IMR-90 (cell line): Measurements from ENCODE around the gene YTHDC2. TPM values are rescaled to one million over a fixed set of nuclear protein-coding genes. Genes with fewer than 3 reads are reported as not detected.
A peak's percentile ranks its signal among the peaks of the same experiment; 100 is the strongest.

ENCODE experiments used
- ATAC-seq: fragments of 200-7000 bp; cut with Tn5 transposase; 2 replicates; pipeline ENCODE4 v1.9.1; 2020; ENCODE audit warnings: low read depth, mild to moderate bottlenecking, moderate library complexity
- BruUV-seq: library from RNA; stranded (reverse); fragments of 400-500 nt; replicated peaks from 2 replicates; lab custom pipeline; 2021; lab: Mats Ljungman, UMichigan
- CTCF ChIA-PET: fragments of 300-600 bp; formaldehyde crosslinking; extraction: SDS; loops from one replicate; lab custom pipeline; 2021; ENCODE audit warnings: antibody characterized with exemption; lab: Yijun Ruan, JAX
- POLR2A ChIA-PET: fragments of 300-600 bp; sonication (Branson Sonifier 250); formaldehyde crosslinking; loops from one replicate; lab custom pipeline; 2022; ENCODE audit warnings: antibody characterized with exemption; ENCODE audit not compliant: unreplicated experiment; lab: Charles Lee
- DNase-seq: peaks from one replicate; pipeline ENCODE4 v3.0.0; 2013
- H2AFZ ChIP-seq: replicated peaks from 2 replicates; pipeline ENCODE3; 2013; ENCODE audit warnings: low read length, mild to moderate bottlenecking; ENCODE audit not compliant: poor library complexity
- H2AK5ac ChIP-seq: 2 replicates; pipeline ENCODE4 v1.6.1; 2013; ENCODE audit warnings: low read depth, low read length, inconsistent platforms
- H2AK9ac ChIP-seq: replicated peaks from 2 replicates; pipeline ENCODE3; 2013; ENCODE audit warnings: mild to moderate bottlenecking, low read depth, low read length, moderate library complexity; ENCODE audit not compliant: poor library complexity
- H2BK120ac ChIP-seq: 2 replicates; pipeline ENCODE4 v1.6.1; 2013; ENCODE audit warnings: low read depth, low read length, inconsistent platforms
- H2BK15ac ChIP-seq: 3 replicates; pipeline ENCODE4 v1.6.1; 2013; ENCODE audit warnings: low read depth, low read length, inconsistent platforms
- H2BK20ac ChIP-seq: 2 replicates; pipeline ENCODE4 v1.6.1; 2013; ENCODE audit warnings: low read depth, mild to moderate bottlenecking, inconsistent platforms, low read length, moderate library complexity
- H2BK5ac ChIP-seq: 2 replicates; pipeline ENCODE4 v1.6.1; 2013; ENCODE audit warnings: mild to moderate bottlenecking, low read depth, low read length, inconsistent platforms; ENCODE audit not compliant: poor library complexity, severe bottlenecking
- H3K14ac ChIP-seq: replicated peaks from 2 replicates; pipeline ENCODE4 v1.6.1; 2013; ENCODE audit warnings: low read depth, low read length, inconsistent platforms
- H3K18ac ChIP-seq: 2 replicates; pipeline ENCODE4 v1.6.1; 2013; ENCODE audit warnings: low read depth, low read length, control low read depth
- H3K23ac ChIP-seq: 2 replicates; pipeline ENCODE4 v1.6.1; 2013; ENCODE audit warnings: low read depth, low read length, inconsistent platforms
- H3K27ac ChIP-seq: 2 replicates; pipeline ENCODE4 v1.5.1; 2013; ENCODE audit warnings: mild to moderate bottlenecking, control low read depth, low read length; ENCODE audit not compliant: insufficient read depth
- H3K27me3 ChIP-seq: 2 replicates; pipeline ENCODE4 v1.6.1; 2013; ENCODE audit warnings: low read length; ENCODE audit not compliant: control insufficient read depth, insufficient read depth
- H3K36me3 ChIP-seq: 2 replicates; pipeline ENCODE4 v1.6.1; 2013; ENCODE audit warnings: low read length, mixed read lengths; ENCODE audit not compliant: control insufficient read depth, insufficient read depth
- H3K4ac ChIP-seq: 2 replicates; pipeline ENCODE4 v1.6.1; 2013; ENCODE audit warnings: low read depth, low read length, inconsistent platforms
- H3K4me1 ChIP-seq: 2 replicates; pipeline ENCODE4 v1.6.1; 2013; ENCODE audit warnings: low read length, mixed read lengths; ENCODE audit not compliant: control insufficient read depth, insufficient read depth
- H3K4me2 ChIP-seq: 2 replicates; pipeline ENCODE4 v1.6.1; 2013; ENCODE audit warnings: low read depth, mild to moderate bottlenecking, control low read depth, low read length, moderate library complexity
- H3K4me3 ChIP-seq: 2 replicates; pipeline ENCODE4 v1.5.1; 2013; ENCODE audit warnings: low read depth, mild to moderate bottlenecking, control low read depth, low read length, moderate library complexity; ENCODE audit not compliant: insufficient read depth
- H3K56ac ChIP-seq: 2 replicates; pipeline ENCODE4 v1.6.1; 2013; ENCODE audit warnings: low read length, inconsistent platforms; ENCODE audit not compliant: insufficient read depth; ENCODE audit errors: extremely low read depth
- H3K79me1 ChIP-seq, 2 experiments: 2 replicates each; pipeline ENCODE4 v1.6.1; 2013; ENCODE audit warnings: low read length in 2 of 2, inconsistent platforms in 1 of 2, low read depth in 1 of 2
- H3K9ac ChIP-seq: 2 replicates; pipeline ENCODE4 v1.6.1; 2013; ENCODE audit warnings: low read depth, low read length, control low read depth
- H3K9me1 ChIP-seq: 2 replicates; pipeline ENCODE4 v1.6.1; 2013; ENCODE audit warnings: low read length, inconsistent platforms; ENCODE audit not compliant: insufficient read depth
- H3K9me3 ChIP-seq: 2 replicates; pipeline ENCODE4 v1.6.1; 2013; ENCODE audit warnings: low read length; ENCODE audit not compliant: control insufficient read depth, insufficient read depth
- H4K20me1 ChIP-seq: 2 replicates; pipeline ENCODE4 v1.6.1; 2013; ENCODE audit warnings: low read length, inconsistent platforms; ENCODE audit not compliant: insufficient read depth
- H4K5ac ChIP-seq: 2 replicates; pipeline ENCODE4 v1.6.1; 2013; ENCODE audit warnings: mild to moderate bottlenecking, low read depth, low read length, control low read depth
- H4K8ac ChIP-seq, 2 experiments: 2 replicates each; pipeline ENCODE4 v1.6.1; 2013; ENCODE audit warnings: low read depth in 2 of 2, low read length in 2 of 2, control low read depth in 1 of 2, inconsistent platforms in 1 of 2
- H4K91ac ChIP-seq: 2 replicates; pipeline ENCODE4 v1.6.1; 2013; ENCODE audit warnings: low read depth, low read length, inconsistent platforms; ENCODE audit not compliant: insufficient read depth
- CHD1 ChIP-seq: IDR thresholded peaks from 2 replicates; pipeline ENCODE4 v1.6.1; 2012; ENCODE audit warnings: low read depth, low read length, improper control_type of control experiment
- MAZ ChIP-seq: IDR thresholded peaks from 2 replicates; pipeline ENCODE4 v1.6.1; 2012; ENCODE audit warnings: low read depth, mild to moderate bottlenecking, low read length, improper control_type of control experiment, moderate library complexity, borderline replicate concordance
- MXI1 ChIP-seq: IDR thresholded peaks from 2 replicates; pipeline ENCODE4 v1.6.1; 2012; ENCODE audit warnings: low read depth, mild to moderate bottlenecking, low read length, moderate library complexity, borderline replicate concordance
- POLR2A ChIP-seq: IDR thresholded peaks from 2 replicates; pipeline ENCODE4 v1.6.1; 2012; ENCODE audit warnings: mild to moderate bottlenecking, low read depth, low read length
- RFX5 ChIP-seq: IDR thresholded peaks from 2 replicates; pipeline ENCODE4 v1.8.0; 2012; ENCODE audit warnings: low read depth, mild to moderate bottlenecking, low read length, moderate library complexity
- WGBS, 2 experiments: methylation state at CpG; one replicate each; pipeline versions ENCODE4 v1.1.5 to v1.1.7; 2013; ENCODE audit warnings: missing lambda C conversion rate in 2 of 2; ENCODE audit not compliant: insufficient read length in 1 of 2; ENCODE audit errors: extremely low coverage in 2 of 2; 5-methylcytosine and 5-hydroxymethylcytosine counted together
- dilution Hi-C: fragments of 300-500 bp; cut with HindIII; formaldehyde crosslinking; loops from one replicate; pipeline ENCODE4 v1.14.3; 2018; ENCODE audit warnings: low sequenced_read_pairs; ENCODE audit not compliant: unreplicated experiment
- in situ Hi-C: fragments of 300-500 bp; cut with MboI; formaldehyde crosslinking; loops from 3 replicates; pipeline ENCODE4 v1.14.3; 2019; ENCODE audit warnings: low sequenced_read_pairs, inconsistent platforms, mixed read lengths
- intact Hi-C: fragments of 100-400 bp; cut with micrococcal nuclease; formaldehyde crosslinking; loops from 2 replicates; pipeline ENCODE4 v1.10.0; 2022
- polyA plus RNA-seq, 3 experiments: library from polyadenylated mRNA; depleted of rRNA; stranded (reverse); fragments of >200 nt; gene quantifications; 2 replicates each; pipeline ENCODE4 v1.2.3, GENCODE V29; 2012; ENCODE audit warnings: low replicate concordance in 1 of 3
- total RNA-seq: library from RNA; depleted of rRNA; stranded (reverse); fragments of >200 nt; gene quantifications from 2 replicates; pipeline ENCODE4 v1.2.3, GENCODE V29; 2012
- TF ChIP-seq, protein P1 (sequence below): fragments of 150-350 bp; IDR thresholded peaks from 2 replicates; pipeline ENCODE4 v1.6.1; 2017; ENCODE audit warnings: mild to moderate bottlenecking, antibody characterized with exemption, low read length, low read depth
- TF ChIP-seq, protein P2 (sequence below): fragments of 150-350 bp; IDR thresholded peaks from 2 replicates; pipeline ENCODE4 v1.6.1; 2016; ENCODE audit warnings: low read depth, mild to moderate bottlenecking, low read length, moderate library complexity, borderline replicate concordance

The YTHDC2 gene
- total and polyA plus RNA-seq, 2 of the 4 experiments (the other 2 are of a cell fraction) = 6.5 to 13.4 TPM

DNA sequence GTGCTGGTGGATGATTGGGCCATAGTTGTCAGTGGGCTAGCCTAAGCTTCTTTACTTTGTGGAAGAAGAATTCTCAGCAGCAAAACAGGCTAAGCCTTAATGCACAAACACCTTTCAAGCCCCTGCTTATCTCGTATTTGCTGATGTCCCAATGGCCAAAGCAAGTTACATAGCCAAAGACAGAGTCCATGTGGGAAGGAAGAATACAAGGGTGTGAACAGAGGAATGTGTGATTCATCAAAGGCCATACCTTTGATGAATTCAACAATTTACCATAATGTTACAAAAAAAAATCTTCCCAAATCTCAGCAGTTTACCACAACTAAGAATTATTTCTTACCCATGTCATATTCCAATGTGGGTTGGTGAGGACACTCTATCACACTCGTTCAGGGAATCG lies 1.2 kb upstream of the YTHDC2 start:
- H2BK20ac ChIP-seq = no peak overlapping the region
- BruUV-seq = no TSS peak
- no peaks in the 10 kb centered on the region; the same call in 1 of the 2 replicates for H3K4me1 ChIP-seq
- no peak overlapping the region for H2AK9ac ChIP-seq
- no peaks in the 10 kb centered on the region for H3K36me3 ChIP-seq
- H3K79me1 ChIP-seq = peaks cover 6 to 30% of the 10 kb centered on the region in 2 experiments
- H2AFZ ChIP-seq = no peak overlapping the region
- no peak overlapping the region for H3K14ac ChIP-seq
- no peaks in the 10 kb centered on the region for H3K9me1 ChIP-seq
- intact Hi-C loops (loop anchor here (5.0 to 10.0 kb wide), 2 partner anchors 308 to 365 kb away; no protein-coding TSS in a partner anchor), dilution Hi-C loops (no loop called here), in situ Hi-C loops (no loop called here)
- CTCF ChIA-PET = interaction anchor here (0.6 to 4.2 kb wide), 4 partner anchors 176 to 735 kb away, joined by 3 to 23 read pairs (median 5); no protein-coding TSS in a partner anchor
- no peak overlapping the region for H3K18ac ChIP-seq
- no peak overlapping the region for H3K9ac ChIP-seq
- no peak overlapping the region for H2BK120ac ChIP-seq
- H4K20me1 ChIP-seq = no peaks in the 10 kb centered on the region; the same call in 1 of the 2 replicates
- TF ChIP-seq CHD1 (no peak), MXI1 (no peak), RFX5 (no peak), MAZ (no peak), POLR2A (no peak)
- TF ChIP-seq, protein P1, sequence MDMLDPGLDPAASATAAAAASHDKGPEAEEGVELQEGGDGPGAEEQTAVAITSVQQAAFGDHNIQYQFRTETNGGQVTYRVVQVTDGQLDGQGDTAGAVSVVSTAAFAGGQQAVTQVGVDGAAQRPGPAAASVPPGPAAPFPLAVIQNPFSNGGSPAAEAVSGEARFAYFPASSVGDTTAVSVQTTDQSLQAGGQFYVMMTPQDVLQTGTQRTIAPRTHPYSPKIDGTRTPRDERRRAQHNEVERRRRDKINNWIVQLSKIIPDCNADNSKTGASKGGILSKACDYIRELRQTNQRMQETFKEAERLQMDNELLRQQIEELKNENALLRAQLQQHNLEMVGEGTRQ = no peak
- TF ChIP-seq, protein P2, sequence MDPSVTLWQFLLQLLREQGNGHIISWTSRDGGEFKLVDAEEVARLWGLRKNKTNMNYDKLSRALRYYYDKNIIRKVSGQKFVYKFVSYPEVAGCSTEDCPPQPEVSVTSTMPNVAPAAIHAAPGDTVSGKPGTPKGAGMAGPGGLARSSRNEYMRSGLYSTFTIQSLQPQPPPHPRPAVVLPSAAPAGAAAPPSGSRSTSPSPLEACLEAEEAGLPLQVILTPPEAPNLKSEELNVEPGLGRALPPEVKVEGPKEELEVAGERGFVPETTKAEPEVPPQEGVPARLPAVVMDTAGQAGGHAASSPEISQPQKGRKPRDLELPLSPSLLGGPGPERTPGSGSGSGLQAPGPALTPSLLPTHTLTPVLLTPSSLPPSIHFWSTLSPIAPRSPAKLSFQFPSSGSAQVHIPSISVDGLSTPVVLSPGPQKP = no peak
- no peak overlapping the region for H3K4me3 ChIP-seq
- H3K4ac ChIP-seq = no peak overlapping the region
- no CpG with 5 or more reads among the region's 3 CpGs for WGBS, 2 experiments
- no peaks in the 10 kb centered on the region for H3K9me3 ChIP-seq
- no peak overlapping the region for H3K4me2 ChIP-seq
- no peak overlapping the region for H2BK5ac ChIP-seq
- H2AK5ac ChIP-seq = no peak overlapping the region
- H3K56ac ChIP-seq = no peak overlapping the region
- H3K27ac ChIP-seq = no peak overlapping the region
- no peak overlapping the region for H4K91ac ChIP-seq
- no peak overlapping the region for H2BK15ac ChIP-seq
- ATAC-seq = no peak
- H3K23ac ChIP-seq = no peak overlapping the region
- POLR2A ChIA-PET = no interaction called here
- H4K8ac ChIP-seq = 0 out of 4 replicates have a peak overlapping the region, but pooled peaks of 1 of the 2 experiments have one; percentile 32
- no peak for DNase-seq
- no peak overlapping the region for H4K5ac ChIP-seq
- no peaks in the 10 kb centered on the region for H3K27me3 ChIP-seq
